ENCODE measurements around the gene ADAMTSL1.

The ADAMTSL1 gene

GRCh38 chr9:18793122-18793521 is 319.2 kb downstream of the ADAMTSL1 start:
- FAIRE-seq = no peak
- no peak for DNase-seq (ENCODE audit: insufficient read length, low spot score)

GRCh38 chr9:18795947-18796671 is 322.2 kb downstream of the ADAMTSL1 start:
- DNase-seq (ENCODE audit: insufficient read length, low spot score) (no peak), FAIRE-seq (no peak)
- TF ChIP-seq POLR2A (IDR thresholded peaks at IDR 0.05; ENCODE audit: low read depth, low read length) = no peak

More at GRCh38 chr9:18793122-18793521, 319.2 kb downstream of the ADAMTSL1 start:
- no peak for TF ChIP-seq POLR2A (IDR thresholded peaks at IDR 0.05; ENCODE audit: low read depth, low read length)

GRCh38 chr9:18796696-18797270 is 322.8 kb downstream of the ADAMTSL1 start:
- no peak for FAIRE-seq
- no peak for TF ChIP-seq POLR2A (IDR thresholded peaks at IDR 0.05; ENCODE audit: low read depth, low read length)
- no peak for DNase-seq (ENCODE audit: insufficient read length, low spot score)

- TF ChIP-seq POLR2A (IDR thresholded peaks at IDR 0.05; ENCODE audit: low read depth, low read length) = no peak
- FAIRE-seq (peak; percentile 64), DNase-seq (ENCODE audit: insufficient read length, low spot score) (no peak)
Measured at GRCh38 chr9:18798106-18798505, 324.2 kb downstream of the ADAMTSL1 start.

GRCh38 chr9:18798508-18799290 is 324.7 kb downstream of the ADAMTSL1 start:
- TF ChIP-seq POLR2A (IDR thresholded peaks at IDR 0.05; ENCODE audit: low read depth, low read length) = no peak
- DNase-seq (ENCODE audit: insufficient read length, low spot score) (no peak), FAIRE-seq (no peak)

GRCh38 chr9:18799428-18799827 is 325.5 kb downstream of the ADAMTSL1 start:
- DNase-seq (ENCODE audit: insufficient read length, low spot score) (no peak), FAIRE-seq (no peak)
- TF ChIP-seq POLR2A (IDR thresholded peaks at IDR 0.05; ENCODE audit: low read depth, low read length) = no peak

- FAIRE-seq = no peak
- DNase-seq (ENCODE audit: insufficient read length, low spot score) = no peak
- no peak for TF ChIP-seq POLR2A (IDR thresholded peaks at IDR 0.05; ENCODE audit: low read depth, low read length)
Measured at GRCh38 chr9:18800579-18800978, 326.6 kb downstream of the ADAMTSL1 start.

GRCh38 chr9:18805386-18805785 is 331.4 kb downstream of the ADAMTSL1 start:
- DNase-seq (ENCODE audit: insufficient read length, low spot score) (no peak), FAIRE-seq (no peak)

GRCh38 chr9:18806232-18807080 is 332.5 kb downstream of the ADAMTSL1 start:
- no peak for FAIRE-seq
- no peak for DNase-seq (ENCODE audit: insufficient read length, low spot score)
- no peak for TF ChIP-seq POLR2A (IDR thresholded peaks at IDR 0.05; ENCODE audit: low read depth, low read length)

More at GRCh38 chr9:18805386-18805785, 331.4 kb downstream of the ADAMTSL1 start:
- TF ChIP-seq POLR2A (IDR thresholded peaks at IDR 0.05; ENCODE audit: low read depth, low read length) = no peak

GRCh38 chr9:18810581-18810980 is 336.6 kb downstream of the ADAMTSL1 start:
- no peak for TF ChIP-seq POLR2A (IDR thresholded peaks at IDR 0.05; ENCODE audit: low read depth, low read length)

GRCh38 chr9:18811171-18811570 is 337.2 kb downstream of the ADAMTSL1 start:
- FAIRE-seq (no peak), DNase-seq (ENCODE audit: insufficient read length, low spot score) (no peak)
- no peak for TF ChIP-seq POLR2A (IDR thresholded peaks at IDR 0.05; ENCODE audit: low read depth, low read length)

More at GRCh38 chr9:18810581-18810980, 336.6 kb downstream of the ADAMTSL1 start:
- DNase-seq (ENCODE audit: insufficient read length, low spot score) = no peak
- FAIRE-seq = no peak

GRCh38 chr9:18819418-18819817 is 345.5 kb downstream of the ADAMTSL1 start:
- FAIRE-seq (no peak), DNase-seq (ENCODE audit: insufficient read length, low spot score) (no peak)
- TF ChIP-seq POLR2A (IDR thresholded peaks at IDR 0.05; ENCODE audit: low read depth, low read length) = no peak

- TF ChIP-seq POLR2A (IDR thresholded peaks at IDR 0.05; ENCODE audit: low read depth, low read length) = no peak
- DNase-seq (ENCODE audit: insufficient read length, low spot score) (no peak), FAIRE-seq (no peak)
Measured at GRCh38 chr9:18820566-18821095, 346.7 kb downstream of the ADAMTSL1 start.

Data from H54 (cell line).